Naive thymus-derived CD8-positive, alpha-beta T cell (primary cell): ENCODE results near the gene COX20. TPM values are rescaled to one million over a fixed set of nuclear protein-coding genes. Genes with fewer than 3 reads are reported as not detected.
A peak's percentile ranks its signal among the peaks of the same experiment; 100 is the strongest.

Experiments used
- ATAC-seq, 2 donors: fragments of 150-1000 bp; cut with Tn5 transposase in 1 of 2; sonication (Bioruptor Pico), chemical (Tn5 transposase) in 1 of 2; 1 replicate in 1 of 2; 2 replicates in 1 of 2; pipeline ENCODE4 v1.10.0; 2021; ENCODE audit warnings: mild to moderate bottlenecking in 2 of 2, moderate library complexity in 2 of 2
- POLR2A ChIA-PET: fragments of 350-600 bp; sonication (Branson Sonifier 250); formaldehyde crosslinking; loops from one replicate; lab custom pipeline; 2021; ENCODE audit warnings: antibody characterized with exemption; lab: Charles Lee
- DNase-seq, 10 donors: peaks; one replicate each; pipeline versions ENCODE4 v3.0.0 to v3.0.0-alpha.2; 2020 to 2022
- H3K27ac Mint-ChIP-seq, 10 donors: one replicate each; pipeline ENCODE4 v1.8.0; 2020 to 2022; ENCODE audit warnings: mild to moderate bottlenecking in 10 of 10, mixed read lengths in 10 of 10, moderate library complexity in 4 of 10, inconsistent platforms in 1 of 10
- H3K27me3 Mint-ChIP-seq, 5 donors: one replicate each; pipeline ENCODE4 v1.8.0; 2021 to 2022; ENCODE audit warnings: mixed read lengths in 5 of 5
- H3K36me3 Mint-ChIP-seq, 3 donors: one replicate each; pipeline ENCODE4 v1.8.0; 2020 to 2022; ENCODE audit warnings: mixed read lengths in 3 of 3, mild to moderate bottlenecking in 2 of 3, inconsistent platforms in 1 of 3
- H3K4me1 Mint-ChIP-seq, 4 donors: one replicate each; pipeline ENCODE4 v1.8.0; 2021 to 2022; ENCODE audit warnings: mixed read lengths in 4 of 4
- H3K4me3 Mint-ChIP-seq, 10 donors: one replicate each; pipeline ENCODE4 v1.8.0; 2020 to 2022; ENCODE audit warnings: mild to moderate bottlenecking in 10 of 10, mixed read lengths in 10 of 10, moderate library complexity in 6 of 10, inconsistent platforms in 1 of 10
- H3K9me3 Mint-ChIP-seq, 9 donors: one replicate each; pipeline ENCODE4 v1.8.0; 2020 to 2022; ENCODE audit warnings: mixed read lengths in 9 of 9, mild to moderate bottlenecking in 3 of 9, inconsistent platforms in 1 of 9, moderate library complexity in 1 of 9
- polyA plus RNA-seq, 3 donors: library from polyadenylated mRNA; unstranded; fragments of 300-500 nt; fragmentation: Illumina TruSeq; gene quantifications; one replicate each; pipeline ENCODE4 v1.2.3, GENCODE V29; 2021
- total RNA-seq, 8 experiments: library from RNA in 2 of 8; stranded (reverse) in 2 of 8; gene quantifications; one replicate each; pipeline ENCODE4 v1.2.3 and lab custom pipeline; 2021 to 2026

COX20 gene
- total and polyA plus RNA-seq, 5 experiments from 2014 or later: 31.4 to 52.6 (median 36.8) TPM

GRCh38 chr1:244854865-244855578, 19.6 kb downstream of the COX20 start:
- ATAC-seq (peak; percentile 22 to 62), DNase-seq (peak in 1 of 10 donors; percentile 25)
- Mint-ChIP-seq H3K27ac (peak overlapping the region; percentile 61 to 100 (median 90)), H3K36me3 (peaks cover 13 to 98% (median 60%) of the 10 kb centered on the region in 3 donors), H3K4me3 (peak overlapping the region; percentile 50 to 84 (median 72)), H3K4me1 (peaks cover 31 to 97% (median 82%) of the 10 kb centered on the region in 4 donors), H3K27me3 (no peaks in the 10 kb centered on the region), H3K9me3 (no peaks in the 10 kb centered on the region)
- POLR2A ChIA-PET: interaction anchor here (1.2 to 25.8 kb wide), 4 partner anchors 0 to 116 kb away, joined by 5 to 1109 read pairs (median 558); partner anchors contain the start of genes COX20 and HNRNPU

GRCh38 chr1:244857761-244858160, 22.3 kb downstream of the COX20 start:
- H3K4me1 Mint-ChIP-seq: peaks cover 31 to 95% (median 82%) of the 10 kb centered on the region in 4 donors
- POLR2A ChIA-PET: interaction anchor here (14.4 to 25.8 kb wide), 2 partner anchors 14 to 114 kb away, joined by 366 to 1109 read pairs; partner anchors contain the start of gene COX20
- H3K9me3 Mint-ChIP-seq: no peaks in the 10 kb centered on the region
- no peaks in the 10 kb centered on the region for H3K27me3 Mint-ChIP-seq
- H3K27ac Mint-ChIP-seq: peak overlapping the region in 8 of 10 donors; percentile 11 to 100 (median 70)
- DNase-seq (no peak), ATAC-seq (no peak)
- H3K4me3 Mint-ChIP-seq: peak overlapping the region in 7 of 10 donors; percentile 4 to 71 (median 31)
- H3K36me3 Mint-ChIP-seq: peaks cover 19 to 95% (median 64%) of the 10 kb centered on the region in 3 donors

- peak overlapping the region in 8 of 10 donors; percentile 22 to 58 (median 42) for H3K4me3 Mint-ChIP-seq
- peaks cover 19 to 91% (median 64%) of the 10 kb centered on the region in 3 donors for H3K36me3 Mint-ChIP-seq
- peaks cover 31 to 91% (median 82%) of the 10 kb centered on the region in 4 donors for H3K4me1 Mint-ChIP-seq
- H3K9me3 Mint-ChIP-seq: no peaks in the 10 kb centered on the region
- no peak for ATAC-seq
- no peak for DNase-seq
- POLR2A ChIA-PET: interaction anchor here (0.6 to 25.8 kb wide), 3 partner anchors 9 to 113 kb away, joined by 6 to 1109 read pairs (median 366); partner anchors contain the start of gene COX20
- H3K27me3 Mint-ChIP-seq: peaks cover 0 to 2% (median 0%) of the 10 kb centered on the region in 5 donors
- peak overlapping the region in 8 of 10 donors; percentile 11 to 100 (median 62) for H3K27ac Mint-ChIP-seq
These were observed 22.9 kb downstream of the COX20 start for GRCh38 chr1:244858357-244858756.

- H3K9me3 Mint-ChIP-seq: peaks cover 0 to 3% (median 0%) of the 10 kb centered on the region in 9 donors
- DNase-seq (no peak), ATAC-seq (no peak)
- H3K27me3 Mint-ChIP-seq: peaks cover 0 to 2% (median 0%) of the 10 kb centered on the region in 5 donors
- peaks cover 27 to 81% (median 71%) of the 10 kb centered on the region in 4 donors for H3K4me1 Mint-ChIP-seq
- H3K27ac Mint-ChIP-seq: peak overlapping the region; percentile 28 to 100 (median 88)
- H3K4me3 Mint-ChIP-seq: peak overlapping the region; percentile 80 to 99 (median 92)
- peaks cover 14 to 74% (median 53%) of the 10 kb centered on the region in 3 donors for H3K36me3 Mint-ChIP-seq
- POLR2A ChIA-PET: interaction anchor here (4.3 to 25.8 kb wide), 3 partner anchors 16 to 410 kb away, joined by 20 to 1109 read pairs (median 366); partner anchors contain the start of genes ADSS2 and COX20
These were observed 24.6 kb downstream of the COX20 start for GRCh38 chr1:244860078-244860477.

GRCh38 chr1:244860914-244861610, 25.6 kb downstream of the COX20 start:
- DNase-seq: no peak
- peak overlapping the region; percentile 80 to 99 (median 92) for H3K4me3 Mint-ChIP-seq
- peaks cover 0 to 2% (median 0%) of the 10 kb centered on the region in 5 donors for H3K27me3 Mint-ChIP-seq
- H3K27ac Mint-ChIP-seq: peak overlapping the region; percentile 86 to 100 (median 92)
- H3K9me3 Mint-ChIP-seq: peaks cover 0 to 3% (median 0%) of the 10 kb centered on the region in 9 donors
- POLR2A ChIA-PET: interaction anchor here (0.7 to 25.8 kb wide), 5 partner anchors 17 to 812 kb away, joined by 3 to 1109 read pairs (median 20); partner anchors contain the start of genes ADSS2 and COX20
- peaks cover 20 to 81% (median 65%) of the 10 kb centered on the region in 4 donors for H3K4me1 Mint-ChIP-seq
- no peak for ATAC-seq
- H3K36me3 Mint-ChIP-seq: peaks cover 14 to 64% (median 44%) of the 10 kb centered on the region in 3 donors

- Mint-ChIP-seq H3K27ac (peak overlapping the region; percentile 86 to 100 (median 92)), H3K4me1 (peaks cover 21 to 81% (median 62%) of the 10 kb centered on the region in 4 donors), H3K27me3 (peaks cover 0 to 2% (median 0%) of the 10 kb centered on the region in 5 donors), H3K4me3 (peak overlapping the region; percentile 80 to 99 (median 92)), H3K36me3 (peaks cover 14 to 58% (median 40%) of the 10 kb centered on the region in 3 donors), H3K9me3 (peaks cover 0 to 3% (median 0%) of the 10 kb centered on the region in 9 donors)
- ATAC-seq (no peak), DNase-seq (no peak)
- POLR2A ChIA-PET: interaction anchor here (0.7 to 25.8 kb wide), 11 partner anchors 18 to 813 kb away, joined by 3 to 1109 read pairs (median 18); partner anchors contain the start of genes ADSS2, CATSPERE, COX20 and DESI2
These were observed 26.2 kb downstream of the COX20 start for GRCh38 chr1:244861683-244862082.

- POLR2A ChIA-PET: interaction anchor here (0.7 to 25.8 kb wide), 12 partner anchors 18 to 1607 kb away, joined by 3 to 1109 read pairs (median 16); partner anchors contain the start of genes ADSS2, CATSPERE, COX20 and DESI2
- Mint-ChIP-seq H3K27me3 (peaks cover 0 to 2% (median 0%) of the 10 kb centered on the region in 5 donors), H3K4me1 (peaks cover 23 to 77% (median 58%) of the 10 kb centered on the region in 4 donors), H3K9me3 (peaks cover 0 to 3% (median 0%) of the 10 kb centered on the region in 9 donors), H3K27ac (peak overlapping the region; percentile 92 to 100 (median 97)), H3K4me3 (peak overlapping the region; percentile 90 to 99 (median 94)), H3K36me3 (peaks cover 14 to 52% (median 33%) of the 10 kb centered on the region in 3 donors)
- peak in 1 of 2 donors; percentile 11 for ATAC-seq
- DNase-seq: no peak
These were observed 26.9 kb downstream of the COX20 start for GRCh38 chr1:244862354-244862698.

GRCh38 chr1:244862699-244863490, 27.4 kb downstream of the COX20 start:
- Mint-ChIP-seq H3K27ac (peak overlapping the region; percentile 92 to 100 (median 97)), H3K4me1 (peaks cover 22 to 71% (median 52%) of the 10 kb centered on the region in 4 donors), H3K4me3 (peak overlapping the region; percentile 90 to 99 (median 94)), H3K27me3 (peaks cover 0 to 2% (median 0%) of the 10 kb centered on the region in 5 donors), H3K9me3 (peaks cover 0 to 3% (median 0%) of the 10 kb centered on the region in 9 donors), H3K36me3 (peaks cover 13 to 46% (median 29%) of the 10 kb centered on the region in 3 donors)
- POLR2A ChIA-PET: interaction anchor here (0.5 to 25.8 kb wide), 18 partner anchors 16 to 1607 kb away, joined by 3 to 1109 read pairs (median 6); partner anchors contain the start of genes ADSS2, CATSPERE, COX20 and DESI2
- DNase-seq (peak; percentile 91 to 98 (median 96)), ATAC-seq (peak; percentile 55 to 62)

GRCh38 chr1:244863491-244864252, 28.2 kb downstream of the COX20 start:
- POLR2A ChIA-PET: interaction anchor here (0.6 to 25.8 kb wide), 18 partner anchors 15 to 816 kb away, joined by 3 to 1109 read pairs (median 5); partner anchors contain the start of genes ADSS2, CATSPERE, COX20 and DESI2
- H3K4me3 Mint-ChIP-seq: peak overlapping the region; percentile 87 to 97 (median 94)
- peaks cover 21 to 64% (median 45%) of the 10 kb centered on the region in 4 donors for H3K4me1 Mint-ChIP-seq
- DNase-seq: peak in 3 of 10 donors; percentile 8 to 71 (median 30)
- peaks cover 0 to 2% (median 0%) of the 10 kb centered on the region in 5 donors for H3K27me3 Mint-ChIP-seq
- peaks cover 10 to 38% (median 23%) of the 10 kb centered on the region in 3 donors for H3K36me3 Mint-ChIP-seq
- peak overlapping the region; percentile 97 to 100 (median 98) for H3K27ac Mint-ChIP-seq
- peaks cover 0 to 3% (median 0%) of the 10 kb centered on the region in 9 donors for H3K9me3 Mint-ChIP-seq
- ATAC-seq: peak in 1 of 2 donors; percentile 45
